OCI-LY1 (cell line): ENCODE measurements around the gene CTIF.

ENCODE experiments used
- H2AFZ ChIP-seq: fragments of 200-600 bp; sonication (generic), shearing (Covaris generic); 2 replicates; pipeline ENCODE4 v1.6.0; 2014; ENCODE audit warnings: antibody characterized with exemption, mild to moderate bottlenecking, low read length
- H3F3A ChIP-seq: fragments of 200-600 bp; sonication (generic), shearing (Covaris generic); 2 replicates; pipeline ENCODE4 v1.6.0; 2014; ENCODE audit warnings: mild to moderate bottlenecking, antibody characterized with exemption, low read length, moderate library complexity; ENCODE audit not compliant: insufficient read depth
- H3K27ac ChIP-seq: fragments of 200-600 bp; sonication (generic); 2 replicates; pipeline ENCODE4 v1.5.1; 2014; ENCODE audit warnings: low read length, mixed run types, mild to moderate bottlenecking, low read depth; ENCODE audit not compliant: poor library complexity, severe bottlenecking
- H3K27me3 ChIP-seq: fragments of 200-600 bp; sonication (generic); 2 replicates; pipeline ENCODE4 v1.6.0; 2014; ENCODE audit warnings: antibody characterized with exemption, mild to moderate bottlenecking, low read length, moderate library complexity; ENCODE audit not compliant: insufficient read depth
- H3K36me3 ChIP-seq: fragments of 200-600 bp; sonication (generic); 2 replicates; pipeline ENCODE4 v1.6.1; 2014; ENCODE audit warnings: mild to moderate bottlenecking, antibody characterized with exemption, low read length, moderate library complexity, mixed read lengths; ENCODE audit not compliant: insufficient read depth
- H3K4me1 ChIP-seq: fragments of 200-600 bp; sonication (generic); 2 replicates; pipeline ENCODE4 v1.5.1; 2014; ENCODE audit warnings: mild to moderate bottlenecking, low read length, moderate library complexity; ENCODE audit not compliant: insufficient read depth, severe bottlenecking
- H3K4me2 ChIP-seq: fragments of 200-600 bp; sonication (generic), shearing (Covaris generic); 2 replicates; pipeline ENCODE4 v1.6.1; 2014; ENCODE audit warnings: low read length
- H3K4me3 ChIP-seq: fragments of 200-600 bp; sonication (generic); 2 replicates; pipeline ENCODE4 v1.5.1; 2014; ENCODE audit warnings: low read length, low read depth, mild to moderate bottlenecking, mixed read lengths; ENCODE audit not compliant: poor library complexity, severe bottlenecking
- H3K79me2 ChIP-seq: fragments of 200-600 bp; shearing (Covaris generic); 2 replicates; pipeline ENCODE4 v1.6.1; 2016; ENCODE audit warnings: mixed run types, low read length, mixed read lengths; ENCODE audit not compliant: insufficient read depth
- H3K9ac ChIP-seq: fragments of 200-600 bp; sonication (generic), shearing (Covaris generic); 2 replicates; pipeline ENCODE4 v1.6.1; 2014; ENCODE audit warnings: mild to moderate bottlenecking, low read length, mixed read lengths
- H3K9me2 ChIP-seq: fragments of 200-600 bp; sonication (generic), shearing (Covaris generic); 2 replicates; pipeline ENCODE4 v1.6.1; 2014; ENCODE audit warnings: low read depth, mild to moderate bottlenecking, low read length, mixed read lengths
- H3K9me3 ChIP-seq: fragments of 200-600 bp; shearing (Covaris generic); 2 replicates; pipeline ENCODE4 v1.6.1; 2014; ENCODE audit warnings: low read length, mixed read lengths
- H4K20me1 ChIP-seq: fragments of 200-600 bp; sonication (generic), shearing (Covaris generic); 2 replicates; pipeline ENCODE4 v1.6.0; 2016; ENCODE audit warnings: mild to moderate bottlenecking, low read length; ENCODE audit not compliant: insufficient read depth
- EZH2 ChIP-seq: fragments of 200-600 bp; sonication (generic), shearing (Covaris generic); IDR thresholded peaks from 2 replicates; pipeline ENCODE4 v1.8.0; 2017; ENCODE audit warnings: borderline replicate concordance, mixed run types, mild to moderate bottlenecking, antibody characterized with exemption, low read length, moderate library complexity, mixed read lengths
- TF ChIP-seq, protein P1 (sequence below): fragments of 200-600 bp; sonication (generic), shearing (Covaris generic); IDR thresholded peaks from 2 replicates; pipeline ENCODE4 v1.5.1; 2017; ENCODE audit warnings: mild to moderate bottlenecking, antibody characterized with exemption, low read length, moderate library complexity, mixed read lengths

CTIF gene

DNA sequence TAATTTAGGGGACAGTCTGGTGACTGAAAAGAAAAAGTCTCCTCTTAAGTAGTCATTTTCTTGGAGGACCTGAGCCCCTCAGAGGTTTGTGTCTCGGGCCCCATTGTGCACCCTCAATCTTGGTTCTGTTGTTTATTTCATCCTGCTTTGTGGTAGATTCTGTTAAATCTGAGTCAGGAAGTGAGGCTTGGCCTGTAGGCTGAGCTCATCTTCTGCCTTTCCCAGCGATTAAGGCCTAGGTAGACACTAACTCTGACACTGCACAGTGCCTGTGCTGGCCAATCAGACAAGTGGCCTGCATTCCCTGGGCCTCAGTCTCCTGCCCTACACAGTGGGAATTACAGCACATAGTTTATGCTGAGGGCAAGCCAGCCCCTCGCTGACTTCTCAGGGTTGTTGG is 80.2 kb downstream of the CTIF start:
- H3F3A ChIP-seq, result no peaks in the 10 kb centered on the region
- H3K27me3 ChIP-seq, result no peaks in the 10 kb centered on the region
- H3K4me3 ChIP-seq, result no peak overlapping the region
- H3K9ac ChIP-seq, result no peak overlapping the region
- no peak overlapping the region for H3K27ac ChIP-seq
- no peaks in the 10 kb centered on the region for H3K79me2 ChIP-seq
- no peaks in the 10 kb centered on the region for H3K36me3 ChIP-seq
- no peaks in the 10 kb centered on the region for H3K9me3 ChIP-seq
- no peaks in the 10 kb centered on the region for H3K9me2 ChIP-seq
- TF ChIP-seq, protein P1, sequence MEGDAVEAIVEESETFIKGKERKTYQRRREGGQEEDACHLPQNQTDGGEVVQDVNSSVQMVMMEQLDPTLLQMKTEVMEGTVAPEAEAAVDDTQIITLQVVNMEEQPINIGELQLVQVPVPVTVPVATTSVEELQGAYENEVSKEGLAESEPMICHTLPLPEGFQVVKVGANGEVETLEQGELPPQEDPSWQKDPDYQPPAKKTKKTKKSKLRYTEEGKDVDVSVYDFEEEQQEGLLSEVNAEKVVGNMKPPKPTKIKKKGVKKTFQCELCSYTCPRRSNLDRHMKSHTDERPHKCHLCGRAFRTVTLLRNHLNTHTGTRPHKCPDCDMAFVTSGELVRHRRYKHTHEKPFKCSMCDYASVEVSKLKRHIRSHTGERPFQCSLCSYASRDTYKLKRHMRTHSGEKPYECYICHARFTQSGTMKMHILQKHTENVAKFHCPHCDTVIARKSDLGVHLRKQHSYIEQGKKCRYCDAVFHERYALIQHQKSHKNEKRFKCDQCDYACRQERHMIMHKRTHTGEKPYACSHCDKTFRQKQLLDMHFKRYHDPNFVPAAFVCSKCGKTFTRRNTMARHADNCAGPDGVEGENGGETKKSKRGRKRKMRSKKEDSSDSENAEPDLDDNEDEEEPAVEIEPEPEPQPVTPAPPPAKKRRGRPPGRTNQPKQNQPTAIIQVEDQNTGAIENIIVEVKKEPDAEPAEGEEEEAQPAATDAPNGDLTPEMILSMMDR, result no peak
- TF ChIP-seq EZH2, result no peak
- H4K20me1 ChIP-seq, result no peaks in the 10 kb centered on the region
- H2AFZ ChIP-seq, result no peak overlapping the region
- no peak overlapping the region for H3K4me2 ChIP-seq
- H3K4me1 ChIP-seq, result peaks cover 11% of the 10 kb centered on the region

GRCh38 chr18:48619501-48619900 is 80.7 kb downstream of the CTIF start:
- no peaks in the 10 kb centered on the region for H3K79me2 ChIP-seq
- no peak overlapping the region for H3K9ac ChIP-seq
- H4K20me1 ChIP-seq, result no peaks in the 10 kb centered on the region
- TF ChIP-seq, protein P1, result no peak
- TF ChIP-seq EZH2, result no peak
- H3K27ac ChIP-seq, result no peak overlapping the region
- no peaks in the 10 kb centered on the region for H3K9me3 ChIP-seq
- no peak overlapping the region for H3K4me3 ChIP-seq
- H3K9me2 ChIP-seq, result no peaks in the 10 kb centered on the region
- no peak overlapping the region for H2AFZ ChIP-seq
- no peaks in the 10 kb centered on the region for H3F3A ChIP-seq
- no peaks in the 10 kb centered on the region for H3K27me3 ChIP-seq
- no peak overlapping the region for H3K4me2 ChIP-seq
- peaks cover 11% of the 10 kb centered on the region for H3K4me1 ChIP-seq
- no peaks in the 10 kb centered on the region for H3K36me3 ChIP-seq

DNA sequence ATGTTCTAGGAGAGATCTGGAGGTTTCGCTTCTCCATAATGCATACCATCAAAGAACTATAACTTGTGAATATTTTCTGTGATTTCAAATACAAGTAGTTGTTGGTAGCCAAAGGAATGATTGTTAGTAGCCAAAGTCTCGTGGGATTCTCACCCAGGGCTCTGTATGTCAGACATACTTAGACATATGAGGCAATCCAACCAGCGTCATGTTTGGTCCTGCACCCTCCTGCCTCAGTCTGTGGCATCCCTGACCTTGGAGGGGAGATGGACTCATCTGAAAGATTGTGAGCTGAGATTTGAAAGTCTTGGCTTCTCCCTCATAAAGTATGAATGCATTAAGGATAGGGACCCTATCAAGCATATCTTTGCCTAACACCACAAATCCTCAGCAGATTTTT is 81.2 kb downstream of the CTIF start:
- no peaks in the 10 kb centered on the region for H3K79me2 ChIP-seq
- H3K36me3 ChIP-seq, result no peaks in the 10 kb centered on the region
- H3K27me3 ChIP-seq, result no peaks in the 10 kb centered on the region
- H2AFZ ChIP-seq, result no peak overlapping the region
- no peak for TF ChIP-seq EZH2
- TF ChIP-seq, protein P1, result no peak
- no peak overlapping the region for H3K4me3 ChIP-seq
- H3K9ac ChIP-seq, result no peak overlapping the region
- H4K20me1 ChIP-seq, result no peaks in the 10 kb centered on the region
- H3K4me1 ChIP-seq, result peaks cover 11% of the 10 kb centered on the region
- no peaks in the 10 kb centered on the region for H3F3A ChIP-seq
- no peak overlapping the region for H3K27ac ChIP-seq
- H3K9me2 ChIP-seq, result no peaks in the 10 kb centered on the region
- no peaks in the 10 kb centered on the region for H3K9me3 ChIP-seq
- H3K4me2 ChIP-seq, result no peak overlapping the region
